RKO (cell line): ENCODE measurements around the gene NCAM1.

Experiments used
- DNase-seq: peaks from one replicate; pipeline ENCODE4 v3.0.0-alpha.2; 2016; ENCODE audit warnings: low spot score

NCAM1 gene

DNA sequence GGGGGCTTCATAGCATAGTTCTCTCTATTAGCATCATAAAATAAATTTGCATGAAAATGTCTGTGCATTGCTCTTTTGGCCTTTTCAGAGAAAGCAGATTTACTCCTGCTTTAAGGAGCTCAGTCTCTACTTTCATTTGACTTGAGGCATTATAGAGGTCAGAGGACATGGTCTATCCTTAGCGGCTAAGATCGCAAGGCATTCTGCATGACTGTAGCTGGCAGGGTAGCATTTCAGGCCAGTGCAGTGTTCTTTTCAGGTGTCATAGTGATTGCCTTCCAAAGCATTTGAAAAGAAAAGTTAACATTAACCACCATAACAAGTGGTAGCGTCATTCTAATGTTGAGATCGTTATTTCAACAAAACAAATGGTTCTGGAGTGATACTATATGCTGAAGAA lies 126.5 kb downstream of the NCAM1 start:
- DNase-seq, result no peak

DNA sequence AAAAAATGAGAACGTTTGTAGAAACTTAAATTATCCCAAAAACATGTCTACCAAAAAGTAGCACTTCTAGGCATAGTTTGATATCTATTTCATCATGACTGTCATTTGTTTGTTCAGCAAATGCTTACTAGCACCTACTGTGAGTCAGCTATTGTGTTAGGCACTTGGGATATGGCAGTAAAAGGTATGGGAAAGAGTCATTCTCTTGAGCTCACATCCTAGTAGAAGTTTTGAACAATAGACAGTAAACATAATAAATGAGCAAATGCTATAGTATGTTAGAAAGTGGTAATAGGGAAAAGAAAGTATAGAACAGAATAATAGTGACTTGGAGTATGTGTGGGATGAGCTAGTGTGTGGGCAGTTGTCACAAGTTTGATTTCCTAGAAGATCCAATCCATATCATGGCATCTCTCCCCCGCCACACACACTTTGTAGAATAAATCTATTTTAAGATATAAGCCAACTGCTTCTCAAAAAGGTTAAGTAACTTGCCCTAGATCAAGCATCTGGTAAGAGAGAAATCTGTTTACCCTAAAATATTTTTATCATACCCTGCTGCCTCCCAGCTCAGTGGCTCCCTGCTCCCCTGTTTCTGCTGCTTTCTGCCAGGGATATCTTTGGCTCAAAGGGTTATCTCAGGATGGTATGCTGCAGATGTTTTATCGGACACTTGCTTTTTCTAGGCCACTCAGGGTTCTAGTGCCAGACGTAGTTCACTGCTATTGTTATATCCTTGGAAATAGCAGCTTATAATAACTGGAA lies 129.7 kb downstream of the NCAM1 start:
- no peak for DNase-seq

DNA sequence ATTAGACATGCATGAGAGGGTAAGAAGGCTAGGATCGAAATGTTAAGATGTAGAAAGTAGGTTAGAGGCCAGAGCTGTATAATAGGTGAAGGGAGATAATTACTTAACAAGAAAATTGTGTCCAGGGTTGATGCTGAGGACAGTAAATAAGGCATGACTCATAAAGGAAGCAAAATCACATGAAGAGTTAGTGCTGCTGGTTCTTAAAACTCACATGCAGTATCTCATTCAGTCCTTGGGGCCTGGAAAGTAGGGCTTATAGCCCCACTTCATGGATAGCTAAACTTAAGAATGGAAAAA lies 130.2 kb downstream of the NCAM1 start:
- DNase-seq, result no peak

DNA sequence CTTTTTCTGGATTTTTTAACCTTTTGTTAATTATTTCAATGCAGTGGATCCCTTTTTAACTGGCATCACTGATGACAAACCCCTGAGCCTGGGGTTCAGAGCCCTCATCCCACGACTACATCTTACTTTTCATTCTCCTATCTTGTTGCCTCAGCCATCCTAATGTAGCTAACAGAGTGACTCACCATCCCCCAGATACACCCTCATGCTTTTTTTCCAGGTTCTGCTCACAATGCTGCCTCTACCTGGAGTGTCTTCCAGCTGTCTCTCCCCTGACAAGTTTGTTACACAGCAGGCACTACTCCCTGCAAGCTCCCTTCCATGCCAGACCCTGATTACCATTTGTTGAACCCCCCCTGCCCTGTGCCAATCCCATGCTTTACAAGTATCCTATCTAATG lies 135.4 kb downstream of the NCAM1 start:
- no peak for DNase-seq

DNA sequence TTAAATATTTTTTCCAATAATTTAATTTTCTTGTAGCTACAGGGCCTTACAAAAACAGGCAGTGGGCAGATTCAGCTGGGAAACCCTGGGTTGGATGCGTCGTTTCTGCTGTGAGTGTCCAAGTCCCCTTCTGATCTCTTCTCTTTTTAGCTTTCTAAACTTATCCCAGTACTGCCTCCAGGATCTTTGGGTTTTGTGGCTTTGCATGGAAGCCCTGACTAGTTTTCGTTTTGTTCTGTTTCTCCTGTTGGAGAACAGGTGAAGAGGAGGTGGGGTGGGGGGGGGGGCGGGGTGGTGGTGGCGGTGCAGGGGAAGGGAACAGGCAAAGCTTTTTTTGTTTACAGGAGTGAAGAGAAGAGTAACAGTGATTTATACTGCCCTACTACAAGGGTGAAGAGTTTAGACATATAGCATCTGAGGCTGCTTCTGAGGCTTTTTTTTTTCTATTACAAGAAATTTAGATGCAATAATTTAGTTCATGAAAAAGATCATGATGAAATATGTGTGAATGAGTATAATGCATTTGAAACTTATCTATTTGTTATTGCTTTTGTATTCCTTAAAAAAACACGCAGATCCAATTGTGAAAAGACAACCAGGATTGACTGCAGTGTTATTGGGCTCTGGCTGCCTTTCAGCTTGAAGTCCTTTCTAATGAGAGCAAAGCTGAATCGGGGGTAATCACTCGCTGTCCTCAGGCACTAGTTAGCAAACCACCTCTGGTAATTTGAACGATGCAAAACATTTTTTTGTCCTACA lies 142.9 kb downstream of the NCAM1 start:
- no peak for DNase-seq

DNA sequence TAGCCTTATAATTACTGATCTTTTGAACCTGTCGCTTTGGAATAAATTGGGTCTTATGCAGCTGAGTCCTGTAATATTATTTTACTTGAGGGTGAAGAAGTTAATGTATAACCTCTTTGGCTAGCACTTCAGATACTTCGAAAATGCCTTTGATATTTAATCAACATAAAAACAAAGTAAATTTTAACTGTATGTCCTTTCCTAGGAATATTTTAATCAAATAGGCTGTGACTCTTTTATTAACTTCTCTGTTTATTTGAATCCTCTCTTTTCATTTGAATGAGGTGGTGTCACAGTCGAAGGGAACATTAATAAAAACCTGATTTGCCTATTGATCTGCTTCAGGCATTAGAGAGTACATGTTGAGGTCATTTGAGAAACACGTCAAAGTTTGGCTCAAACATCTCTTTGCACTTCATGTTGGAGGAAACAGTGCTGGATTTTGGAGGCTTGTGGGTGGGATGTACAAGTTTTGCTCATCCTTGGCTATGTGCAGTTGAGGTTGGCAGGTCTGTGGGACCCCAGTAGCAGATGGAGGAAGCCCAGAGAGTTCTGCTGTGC lies 143.6 kb downstream of the NCAM1 start:
- no peak for DNase-seq

DNA sequence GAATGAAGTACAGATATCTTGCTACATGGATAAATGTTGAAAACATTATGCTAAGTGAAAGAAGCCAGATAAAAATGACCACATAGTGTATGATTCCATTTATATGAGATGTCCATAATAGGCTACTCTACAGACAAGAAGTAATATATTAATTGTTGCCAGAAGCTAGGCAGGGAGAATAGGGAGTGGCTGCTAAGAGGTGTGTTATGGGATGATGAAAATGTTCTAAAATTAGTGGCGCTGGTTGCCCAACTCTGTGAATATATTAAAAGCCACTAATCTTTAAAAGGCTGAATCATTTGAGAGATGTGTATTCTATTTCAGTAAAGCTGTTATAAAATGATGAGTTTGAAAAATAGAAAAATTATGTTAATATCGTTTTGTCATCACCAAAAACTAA lies 144.4 kb downstream of the NCAM1 start:
- DNase-seq, result no peak

DNA sequence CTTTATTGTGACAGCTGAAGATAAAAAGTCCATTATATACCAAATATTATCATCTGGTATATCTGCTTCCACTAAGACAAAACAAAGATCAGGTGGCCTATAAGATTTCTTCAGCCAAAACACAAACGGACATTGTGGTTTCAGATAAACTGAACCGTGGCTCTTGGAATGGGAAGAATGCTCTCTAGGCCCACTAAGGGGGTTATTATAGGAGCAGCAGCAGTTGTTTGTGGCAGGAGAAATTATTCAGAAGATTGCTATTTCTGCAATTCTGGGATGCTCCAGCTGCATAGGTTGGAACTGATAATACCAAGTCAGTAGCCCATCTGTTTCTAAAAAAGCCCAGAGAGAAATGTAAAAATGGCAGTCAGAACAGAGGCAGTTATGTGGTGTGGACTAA lies 145.3 kb downstream of the NCAM1 start:
- no peak for DNase-seq

DNA sequence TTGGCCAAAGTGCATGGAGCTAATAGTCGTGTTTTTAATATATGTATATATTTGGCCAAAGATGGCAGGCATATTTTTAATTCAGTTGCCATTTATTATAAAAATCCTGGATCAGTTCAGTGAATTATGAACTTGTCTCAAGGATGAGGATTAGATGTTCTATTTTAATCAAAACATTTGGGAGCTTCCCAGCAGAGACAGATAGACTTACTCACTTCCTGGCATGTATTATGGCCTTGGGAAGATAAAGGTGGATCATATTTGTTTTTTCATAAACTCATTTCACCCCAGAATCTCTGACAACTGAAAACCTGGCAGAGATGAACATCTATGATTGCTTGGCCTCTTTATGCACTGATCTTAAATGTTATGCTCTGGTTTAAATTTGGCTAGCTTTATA lies 148.8 kb downstream of the NCAM1 start:
- no peak for DNase-seq

DNA sequence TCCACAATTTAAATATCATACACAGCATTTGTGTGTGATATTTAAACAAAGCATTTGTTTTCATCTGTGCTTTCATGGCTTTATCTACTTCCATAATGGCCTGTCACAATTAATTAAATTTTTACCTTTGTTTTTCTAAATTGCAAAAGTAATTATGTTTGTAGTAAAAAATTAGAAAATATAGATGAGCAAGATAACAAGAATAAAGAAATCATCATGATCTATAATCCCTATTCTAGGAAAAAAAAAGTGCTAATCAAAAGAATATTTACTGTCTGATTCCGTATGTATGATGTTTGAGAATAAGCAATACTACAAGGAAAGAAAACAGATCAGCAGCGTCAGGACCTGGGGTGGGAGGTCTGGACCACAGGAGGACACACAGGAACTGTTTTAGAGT lies 149.9 kb downstream of the NCAM1 start:
- no peak for DNase-seq

DNA sequence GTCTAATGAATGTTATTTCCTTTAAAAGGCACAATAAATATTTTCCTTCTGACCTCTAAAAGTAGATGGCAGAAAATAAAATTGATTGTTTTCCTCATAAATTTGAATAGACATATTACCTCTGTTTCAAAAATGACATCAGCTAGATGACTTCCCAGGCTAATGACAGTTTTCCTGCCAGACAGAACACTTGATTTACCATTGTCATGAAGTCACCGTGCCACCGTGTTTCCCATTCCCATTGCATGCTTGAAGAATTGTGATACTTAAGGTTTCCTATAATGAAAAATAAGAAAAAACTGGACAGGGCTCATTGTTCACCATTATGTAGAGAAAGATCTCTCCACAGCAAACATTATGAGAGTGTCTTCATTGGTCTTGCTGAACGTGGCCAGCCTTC lies 151.1 kb downstream of the NCAM1 start:
- no peak for DNase-seq

DNA sequence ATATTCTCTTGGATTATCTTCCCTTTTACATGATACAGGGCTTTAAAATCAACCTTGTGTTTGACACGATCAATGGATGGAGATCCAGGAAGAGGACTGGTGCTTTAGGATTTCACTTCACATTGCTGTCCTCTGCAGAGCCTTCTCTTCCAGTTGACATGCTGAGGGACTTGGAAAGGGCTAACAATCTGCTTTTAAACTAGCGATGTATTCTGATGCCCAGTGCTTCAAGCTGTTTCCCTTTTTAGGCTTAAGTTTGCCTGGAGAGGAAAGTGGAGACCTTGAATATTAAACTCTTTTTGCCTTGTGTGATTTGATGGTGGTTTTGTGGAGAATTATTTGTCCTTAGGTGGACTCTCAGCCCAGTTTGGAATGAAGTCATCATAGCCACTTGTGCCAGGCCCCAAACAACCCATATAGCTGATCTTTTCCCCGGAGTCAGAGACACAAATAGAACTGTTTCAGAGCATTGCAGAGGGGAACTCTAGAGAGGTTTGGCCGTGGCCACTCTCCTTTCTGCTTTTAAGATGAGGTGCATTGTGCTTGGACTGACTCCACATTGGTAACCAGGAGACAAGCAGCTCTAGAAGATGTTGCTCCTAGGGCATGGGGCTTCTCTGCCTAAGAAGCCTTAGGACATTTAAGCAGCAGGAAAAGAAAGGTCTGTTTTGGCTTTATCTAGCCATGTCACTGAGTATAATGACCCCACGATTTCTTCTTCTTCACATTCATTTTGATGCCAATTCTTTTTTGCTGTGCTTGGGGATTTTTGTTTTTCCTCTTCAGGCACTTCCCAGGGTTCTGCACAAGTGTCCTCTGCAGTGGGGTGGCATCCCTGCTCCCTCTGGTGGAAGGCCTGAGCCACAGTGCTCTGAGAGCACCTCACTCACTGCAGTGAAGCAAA lies 152.8 kb downstream of the NCAM1 start:
- peak; percentile 50 for DNase-seq

DNA sequence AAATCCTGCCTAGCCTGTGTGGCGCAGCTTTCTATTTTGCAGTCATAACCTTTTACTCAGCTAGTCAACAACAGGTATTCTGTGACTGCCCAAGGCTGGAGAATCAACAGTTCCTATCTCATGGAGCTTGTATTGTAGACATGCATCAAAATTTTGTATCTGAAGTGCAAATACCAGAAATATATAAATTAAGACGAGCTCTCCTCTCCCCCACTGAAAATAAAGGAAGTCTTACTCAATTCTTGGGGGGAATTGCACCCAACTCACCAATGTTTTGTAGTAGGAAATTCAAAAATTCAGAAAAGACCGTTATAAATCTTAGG lies 153.4 kb downstream of the NCAM1 start:
- DNase-seq, result no peak

DNA sequence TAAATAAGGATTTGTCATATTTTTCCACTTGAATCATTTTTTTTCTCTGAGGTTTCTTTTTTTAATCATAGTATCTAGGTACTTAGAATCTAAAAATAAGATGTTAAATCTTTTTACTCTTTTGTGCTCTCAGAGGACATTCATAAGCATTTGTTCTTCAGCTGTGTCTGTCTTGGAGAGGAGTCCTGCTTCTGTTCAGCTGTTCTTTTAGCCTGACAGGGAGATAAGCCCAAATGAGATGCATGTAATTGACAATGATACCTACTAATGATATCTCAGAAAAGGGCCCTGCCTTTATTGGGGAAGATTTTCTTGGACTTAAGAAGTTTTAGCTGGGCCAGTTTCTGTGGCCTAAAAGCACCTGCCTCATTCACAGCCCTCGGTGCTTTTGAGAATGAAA lies 156.9 kb downstream of the NCAM1 start:
- no peak for DNase-seq

DNA sequence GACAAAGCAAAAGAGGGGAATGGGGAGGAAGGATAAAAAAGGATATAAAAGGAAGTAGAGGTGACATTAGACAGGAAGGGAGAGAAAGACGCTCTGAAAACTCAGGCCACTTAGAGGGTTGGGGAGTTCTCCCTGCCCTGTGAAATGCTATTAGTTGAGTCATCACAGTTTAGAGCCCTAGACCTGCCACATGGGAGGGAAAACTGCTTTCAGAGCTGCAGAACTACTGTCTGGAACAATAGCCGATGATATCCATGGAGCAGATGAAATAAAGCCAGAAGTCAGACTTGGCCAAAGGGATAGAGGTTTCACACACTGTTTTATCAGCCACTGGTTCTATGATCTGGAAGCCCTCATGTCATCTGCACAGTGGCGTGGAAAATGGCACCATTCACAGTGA lies 157.9 kb downstream of the NCAM1 start:
- DNase-seq, result no peak

DNA sequence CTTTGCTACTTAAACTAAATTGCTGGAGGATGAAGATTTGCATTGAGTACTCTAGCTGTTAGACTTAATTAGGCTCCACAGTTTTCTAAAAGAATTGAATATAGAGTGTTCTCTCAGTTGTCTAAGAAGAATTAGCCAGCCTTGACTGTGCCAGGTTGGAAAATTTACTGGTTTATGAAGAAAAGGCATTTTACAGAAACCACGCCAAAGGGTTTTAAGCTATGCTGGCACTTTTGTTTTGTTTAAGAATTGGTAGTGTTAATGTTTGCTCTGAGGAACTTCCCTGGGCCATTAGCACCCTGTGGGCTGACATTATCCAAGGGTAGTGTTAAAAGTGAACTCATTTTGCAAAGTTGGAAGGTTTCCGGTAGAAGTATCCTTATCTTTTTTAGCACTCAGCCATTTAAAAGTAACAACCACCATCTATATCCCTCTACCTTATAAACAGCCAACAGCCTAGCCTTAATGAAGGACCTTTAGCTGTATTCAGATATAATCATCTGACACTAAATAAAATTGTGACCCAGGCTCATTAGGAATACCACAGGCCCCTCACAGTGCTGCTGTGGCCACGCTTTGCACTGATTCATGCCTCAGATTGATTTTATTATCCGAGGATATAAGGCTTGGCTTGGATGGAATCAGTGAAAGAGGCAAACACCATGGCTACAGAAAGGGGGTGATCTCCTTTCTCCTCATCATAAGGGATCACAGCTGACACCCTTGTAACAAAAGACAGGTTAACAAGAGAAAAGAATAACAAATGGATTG lies 158.9 kb downstream of the NCAM1 start:
- DNase-seq, result no peak

DNA sequence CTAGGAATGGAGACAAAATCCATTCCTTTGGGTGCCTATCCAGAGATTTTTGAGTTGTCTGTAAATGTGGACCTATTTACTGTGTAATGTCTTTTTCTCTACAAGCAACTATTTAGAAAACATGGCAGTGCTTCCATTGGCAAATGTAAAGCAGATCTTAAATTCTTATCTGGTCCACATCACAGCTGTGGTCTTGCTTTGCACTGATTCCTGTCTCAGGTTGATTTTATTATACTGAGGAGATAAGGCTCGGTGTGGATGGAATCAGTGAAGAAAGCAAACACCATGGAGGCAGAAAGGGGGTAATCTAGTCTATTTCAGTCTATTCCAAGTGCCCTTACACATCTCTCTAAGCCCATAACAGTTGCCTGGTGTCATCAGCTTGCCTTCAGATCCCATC lies 160.5 kb downstream of the NCAM1 start:
- no peak for DNase-seq

DNA sequence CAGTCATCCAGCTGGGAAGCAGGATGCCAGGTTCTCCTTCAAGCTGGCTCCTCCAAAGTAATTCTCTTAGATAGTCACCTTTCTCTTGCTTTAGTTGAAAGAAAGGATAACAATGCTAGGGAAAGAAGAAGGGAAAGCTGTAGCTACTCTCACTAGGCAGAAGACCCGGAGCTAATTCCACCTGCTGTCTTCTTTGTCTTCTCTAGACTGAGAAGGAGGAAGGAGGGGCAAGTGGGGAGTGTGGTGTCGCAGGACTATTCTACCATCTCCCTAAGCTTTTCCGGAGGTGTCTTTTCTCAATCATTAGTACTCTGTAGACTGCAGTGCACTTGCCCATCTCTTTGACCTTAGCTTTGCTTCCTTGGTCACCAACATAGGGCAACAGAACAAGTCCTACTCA lies 162.8 kb downstream of the NCAM1 start:
- no peak for DNase-seq

DNA sequence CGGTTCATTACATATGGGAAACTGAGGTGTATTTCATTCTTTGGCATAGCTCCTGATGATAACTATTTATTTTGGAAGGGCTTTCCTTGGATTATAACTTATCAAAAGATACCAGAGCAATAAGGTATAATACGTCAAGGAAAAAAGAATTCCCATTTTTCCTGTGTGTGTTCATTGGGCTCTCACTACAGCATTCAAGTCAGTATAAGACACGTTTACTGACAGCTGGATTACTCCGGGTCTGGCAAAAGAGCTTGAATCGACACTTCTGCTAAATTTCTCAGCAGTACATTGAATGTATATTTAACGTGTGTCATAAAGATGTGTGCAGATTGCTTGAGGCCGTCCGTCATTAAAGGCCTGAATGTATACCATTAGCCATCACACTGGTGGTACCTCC lies 163.4 kb downstream of the NCAM1 start:
- DNase-seq, result no peak

DNA sequence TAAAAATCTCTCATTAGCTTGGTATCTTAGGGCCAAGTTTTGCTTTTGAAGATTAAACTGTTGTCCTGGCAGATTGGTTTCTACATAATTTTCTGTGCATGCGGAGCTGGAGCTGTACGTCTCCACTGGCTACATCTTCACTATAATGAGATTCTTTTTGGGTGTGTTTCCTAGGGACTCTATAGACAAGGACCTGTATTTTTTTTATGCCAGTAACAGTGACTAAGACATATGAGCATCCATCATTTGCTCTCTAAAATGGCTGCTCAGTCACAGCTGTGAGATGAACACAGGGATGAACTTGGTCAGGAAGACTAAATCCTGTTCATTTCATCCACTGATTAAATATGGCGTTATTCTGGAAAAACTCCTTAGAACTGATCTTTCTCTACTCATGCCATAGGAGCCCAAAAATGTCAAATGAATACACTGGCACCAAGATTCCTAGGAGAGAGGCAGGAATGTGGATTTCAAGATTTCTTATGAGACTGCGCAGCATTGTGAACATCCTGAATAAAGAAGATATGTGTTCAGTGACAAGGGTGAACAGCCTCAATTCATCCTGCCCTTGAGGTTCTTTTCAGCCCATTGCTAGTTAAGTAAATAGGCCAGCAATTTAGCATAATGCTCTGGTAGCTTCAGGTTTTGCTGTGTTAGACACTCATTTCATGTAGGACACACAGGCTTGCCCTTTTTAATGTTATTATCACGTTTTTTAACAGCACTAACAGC lies 168.2 kb downstream of the NCAM1 start:
- DNase-seq, result no peak

DNA sequence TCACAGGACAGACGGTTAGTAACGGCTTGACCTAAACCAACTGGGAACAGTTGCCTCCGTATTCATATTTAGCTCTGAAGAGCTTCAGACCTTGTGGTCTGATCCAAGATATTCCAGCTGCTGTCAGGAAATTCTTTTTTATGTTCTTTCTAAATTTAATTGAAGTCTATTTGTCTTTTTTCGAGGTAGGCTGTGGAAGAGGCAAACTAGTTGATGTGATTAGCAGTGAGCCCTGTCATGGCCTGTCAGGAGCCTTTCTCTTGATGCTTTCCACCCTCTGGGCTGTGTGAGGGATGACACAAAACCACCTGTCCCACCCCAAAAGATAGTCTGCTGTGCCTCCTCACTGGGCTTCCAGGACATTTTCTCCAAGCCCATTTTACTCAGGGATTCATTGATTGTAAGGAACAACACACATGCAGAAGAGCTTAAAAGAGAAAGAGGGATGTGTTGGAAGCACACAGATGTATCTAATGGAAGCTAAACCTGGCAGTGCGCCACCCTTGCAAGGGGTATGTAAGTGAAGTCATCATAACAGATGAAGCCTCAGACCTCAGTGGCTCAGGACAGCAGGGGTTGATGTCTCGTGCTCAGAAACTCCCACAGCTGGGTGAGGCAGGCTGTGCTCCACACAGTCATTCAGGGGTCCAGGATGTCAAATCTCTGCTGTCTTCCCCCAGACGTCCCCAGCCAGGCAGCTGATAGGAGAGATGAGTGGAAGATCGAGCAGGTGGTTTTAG lies 170.0 kb downstream of the NCAM1 start:
- no peak for DNase-seq
